ENCODE measurements around the gene OCRL. TPM values are rescaled to one million over a fixed set of nuclear protein-coding genes. Genes with fewer than 3 reads are reported as not detected.

Gene OCRL
- total and polyA plus RNA-seq, 2 experiments from 2014 or later = 3.9 to 16.5 TPM

DNA sequence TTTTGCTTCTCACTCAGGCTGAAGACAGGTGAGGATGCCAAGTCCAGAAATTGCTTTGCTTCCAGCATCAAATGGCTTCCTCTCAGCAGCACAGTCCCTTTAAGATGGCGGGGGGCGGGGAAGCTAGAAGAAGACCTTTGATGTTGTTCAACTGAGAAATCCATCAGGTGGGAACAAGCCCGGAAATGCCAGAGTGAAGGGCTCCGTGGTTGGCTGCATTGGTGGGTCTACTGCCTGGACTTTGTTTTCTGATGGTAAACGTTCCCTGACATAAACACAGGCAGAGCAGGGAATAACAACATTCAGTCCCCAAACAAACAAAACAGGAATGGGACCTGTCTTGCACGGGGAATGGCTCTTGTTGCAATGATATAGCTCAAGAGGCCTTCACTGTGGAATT lies 77.4 kb downstream of the OCRL start (continued):
- TF ChIP-seq, protein P1, sequence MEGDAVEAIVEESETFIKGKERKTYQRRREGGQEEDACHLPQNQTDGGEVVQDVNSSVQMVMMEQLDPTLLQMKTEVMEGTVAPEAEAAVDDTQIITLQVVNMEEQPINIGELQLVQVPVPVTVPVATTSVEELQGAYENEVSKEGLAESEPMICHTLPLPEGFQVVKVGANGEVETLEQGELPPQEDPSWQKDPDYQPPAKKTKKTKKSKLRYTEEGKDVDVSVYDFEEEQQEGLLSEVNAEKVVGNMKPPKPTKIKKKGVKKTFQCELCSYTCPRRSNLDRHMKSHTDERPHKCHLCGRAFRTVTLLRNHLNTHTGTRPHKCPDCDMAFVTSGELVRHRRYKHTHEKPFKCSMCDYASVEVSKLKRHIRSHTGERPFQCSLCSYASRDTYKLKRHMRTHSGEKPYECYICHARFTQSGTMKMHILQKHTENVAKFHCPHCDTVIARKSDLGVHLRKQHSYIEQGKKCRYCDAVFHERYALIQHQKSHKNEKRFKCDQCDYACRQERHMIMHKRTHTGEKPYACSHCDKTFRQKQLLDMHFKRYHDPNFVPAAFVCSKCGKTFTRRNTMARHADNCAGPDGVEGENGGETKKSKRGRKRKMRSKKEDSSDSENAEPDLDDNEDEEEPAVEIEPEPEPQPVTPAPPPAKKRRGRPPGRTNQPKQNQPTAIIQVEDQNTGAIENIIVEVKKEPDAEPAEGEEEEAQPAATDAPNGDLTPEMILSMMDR (conservative IDR thresholded peaks at IDR 0.05; ENCODE audit: low read depth in 2 of 2) = no peak
- TF ChIP-seq, protein P2, sequence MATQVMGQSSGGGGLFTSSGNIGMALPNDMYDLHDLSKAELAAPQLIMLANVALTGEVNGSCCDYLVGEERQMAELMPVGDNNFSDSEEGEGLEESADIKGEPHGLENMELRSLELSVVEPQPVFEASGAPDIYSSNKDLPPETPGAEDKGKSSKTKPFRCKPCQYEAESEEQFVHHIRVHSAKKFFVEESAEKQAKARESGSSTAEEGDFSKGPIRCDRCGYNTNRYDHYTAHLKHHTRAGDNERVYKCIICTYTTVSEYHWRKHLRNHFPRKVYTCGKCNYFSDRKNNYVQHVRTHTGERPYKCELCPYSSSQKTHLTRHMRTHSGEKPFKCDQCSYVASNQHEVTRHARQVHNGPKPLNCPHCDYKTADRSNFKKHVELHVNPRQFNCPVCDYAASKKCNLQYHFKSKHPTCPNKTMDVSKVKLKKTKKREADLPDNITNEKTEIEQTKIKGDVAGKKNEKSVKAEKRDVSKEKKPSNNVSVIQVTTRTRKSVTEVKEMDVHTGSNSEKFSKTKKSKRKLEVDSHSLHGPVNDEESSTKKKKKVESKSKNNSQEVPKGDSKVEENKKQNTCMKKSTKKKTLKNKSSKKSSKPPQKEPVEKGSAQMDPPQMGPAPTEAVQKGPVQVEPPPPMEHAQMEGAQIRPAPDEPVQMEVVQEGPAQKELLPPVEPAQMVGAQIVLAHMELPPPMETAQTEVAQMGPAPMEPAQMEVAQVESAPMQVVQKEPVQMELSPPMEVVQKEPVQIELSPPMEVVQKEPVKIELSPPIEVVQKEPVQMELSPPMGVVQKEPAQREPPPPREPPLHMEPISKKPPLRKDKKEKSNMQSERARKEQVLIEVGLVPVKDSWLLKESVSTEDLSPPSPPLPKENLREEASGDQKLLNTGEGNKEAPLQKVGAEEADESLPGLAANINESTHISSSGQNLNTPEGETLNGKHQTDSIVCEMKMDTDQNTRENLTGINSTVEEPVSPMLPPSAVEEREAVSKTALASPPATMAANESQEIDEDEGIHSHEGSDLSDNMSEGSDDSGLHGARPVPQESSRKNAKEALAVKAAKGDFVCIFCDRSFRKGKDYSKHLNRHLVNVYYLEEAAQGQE (IDR thresholded peaks at IDR 0.05; ENCODE audit: unreplicated experiment) = no peak
- TF ChIP-seq ZNF114 (CRISPR knock-in tag; IDR thresholded peaks at IDR 0.05) = no peak
- TF ChIP-seq ZNF331 (CRISPR knock-in tag; IDR thresholded peaks at IDR 0.05; ENCODE audit: low read depth) = no peak
- TF ChIP-seq CREB1 (CRISPR knock-in tag; IDR thresholded peaks at IDR 0.05; ENCODE audit: low read depth) = no peak

DNA sequence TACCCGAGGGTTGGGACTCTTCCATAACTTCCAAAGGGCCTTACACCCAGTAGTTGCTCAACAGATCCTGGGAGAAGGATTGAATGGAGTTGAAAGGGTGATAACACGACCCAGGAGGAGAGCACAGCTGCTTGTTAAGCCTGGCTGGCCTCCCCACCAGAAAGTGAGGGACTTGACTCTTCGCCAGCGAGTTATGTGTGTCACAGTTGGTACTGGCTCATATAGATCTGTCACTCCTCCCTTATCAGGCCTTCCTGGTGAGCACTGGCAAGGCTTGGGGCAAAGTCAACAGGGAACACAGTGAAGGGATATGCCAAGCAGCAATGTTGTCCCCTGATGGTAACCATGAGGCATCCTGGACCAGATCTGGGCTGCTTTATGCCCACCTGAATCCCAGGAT lies 78.9 kb downstream of the OCRL start:
- H3K9me2 ChIP-seq (ENCODE audit: insufficient read depth) = no peaks in the 10 kb centered on the region
- no peak overlapping the region for H3K27ac ChIP-seq (ENCODE audit: low read depth)
- Mint-ChIP-seq H3K4me1 (peaks cover 8% of the 10 kb centered on the region), H3K27me3 (ENCODE audit: insufficient read depth, low read depth, poor library complexity) (peaks cover 4% of the 10 kb centered on the region), H3K4me3 (no peak overlapping the region), H3K9me3 (no peaks in the 10 kb centered on the region), H3K36me3 (ENCODE audit: low read depth) (no peaks in the 10 kb centered on the region), H3K27ac (no peak overlapping the region)
- H3K36me3 ChIP-seq (ENCODE audit: insufficient read depth) = no peaks in the 10 kb centered on the region
- H3K4me3 ChIP-seq = no peak overlapping the region
- H3K79me2 ChIP-seq (replicated peaks; ENCODE audit: insufficient read depth) = no peaks in the 10 kb centered on the region
- no peaks in the 10 kb centered on the region for H4K20me1 ChIP-seq (replicated peaks; ENCODE audit: insufficient read depth)
- H3K4me1 ChIP-seq (ENCODE audit: insufficient read depth) = no peaks in the 10 kb centered on the region; the same call in 1 of the 2 replicates
- no peak for ATAC-seq
- no peaks in the 10 kb centered on the region for H3F3A ChIP-seq (replicated peaks; ENCODE audit: low read depth)
- no peak overlapping the region for H3K4me2 ChIP-seq
- no peak for DNase-seq (ENCODE audit: low spot score)
- H2AFZ ChIP-seq = no peak overlapping the region
- no peaks in the 10 kb centered on the region for H3K27me3 ChIP-seq (ENCODE audit: insufficient read depth)
- TF ChIP-seq EZH2phosphoT487 (IDR thresholded peaks at IDR 0.05; ENCODE audit: unreplicated experiment) (no peak), STAT1 (IDR thresholded peaks at IDR 0.05; ENCODE audit: unreplicated experiment) (no peak), NANOG (IDR thresholded peaks at IDR 0.05; ENCODE audit: borderline replicate concordance) (no peak), EZH2 (IDR thresholded peaks at IDR 0.05; ENCODE audit: low read depth, unreplicated experiment) (no peak), JUNB (IDR thresholded peaks at IDR 0.05; ENCODE audit: unreplicated experiment) (no peak), ZNF114 (CRISPR knock-in tag; IDR thresholded peaks at IDR 0.05) (no peak)
- TF ChIP-seq, protein P1 (conservative IDR thresholded peaks at IDR 0.05; ENCODE audit: low read depth in 2 of 2) = no peak
- TF ChIP-seq, protein P3, sequence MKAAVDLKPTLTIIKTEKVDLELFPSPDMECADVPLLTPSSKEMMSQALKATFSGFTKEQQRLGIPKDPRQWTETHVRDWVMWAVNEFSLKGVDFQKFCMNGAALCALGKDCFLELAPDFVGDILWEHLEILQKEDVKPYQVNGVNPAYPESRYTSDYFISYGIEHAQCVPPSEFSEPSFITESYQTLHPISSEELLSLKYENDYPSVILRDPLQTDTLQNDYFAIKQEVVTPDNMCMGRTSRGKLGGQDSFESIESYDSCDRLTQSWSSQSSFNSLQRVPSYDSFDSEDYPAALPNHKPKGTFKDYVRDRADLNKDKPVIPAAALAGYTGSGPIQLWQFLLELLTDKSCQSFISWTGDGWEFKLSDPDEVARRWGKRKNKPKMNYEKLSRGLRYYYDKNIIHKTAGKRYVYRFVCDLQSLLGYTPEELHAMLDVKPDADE (IDR thresholded peaks at IDR 0.05) = no peak
